Measurements from ENCODE around the gene ZNF621.
A peak's percentile ranks its signal among the peaks of the same experiment; 100 is the strongest.

Gene ZNF621

GRCh38 chr3:40572588-40572987 lies 47.8 kb downstream of the ZNF621 start:
- H3K4me3 ChIP-seq (ENCODE audit: low read depth, low read length) = no peak overlapping the region
- TF ChIP-seq, protein P1, sequence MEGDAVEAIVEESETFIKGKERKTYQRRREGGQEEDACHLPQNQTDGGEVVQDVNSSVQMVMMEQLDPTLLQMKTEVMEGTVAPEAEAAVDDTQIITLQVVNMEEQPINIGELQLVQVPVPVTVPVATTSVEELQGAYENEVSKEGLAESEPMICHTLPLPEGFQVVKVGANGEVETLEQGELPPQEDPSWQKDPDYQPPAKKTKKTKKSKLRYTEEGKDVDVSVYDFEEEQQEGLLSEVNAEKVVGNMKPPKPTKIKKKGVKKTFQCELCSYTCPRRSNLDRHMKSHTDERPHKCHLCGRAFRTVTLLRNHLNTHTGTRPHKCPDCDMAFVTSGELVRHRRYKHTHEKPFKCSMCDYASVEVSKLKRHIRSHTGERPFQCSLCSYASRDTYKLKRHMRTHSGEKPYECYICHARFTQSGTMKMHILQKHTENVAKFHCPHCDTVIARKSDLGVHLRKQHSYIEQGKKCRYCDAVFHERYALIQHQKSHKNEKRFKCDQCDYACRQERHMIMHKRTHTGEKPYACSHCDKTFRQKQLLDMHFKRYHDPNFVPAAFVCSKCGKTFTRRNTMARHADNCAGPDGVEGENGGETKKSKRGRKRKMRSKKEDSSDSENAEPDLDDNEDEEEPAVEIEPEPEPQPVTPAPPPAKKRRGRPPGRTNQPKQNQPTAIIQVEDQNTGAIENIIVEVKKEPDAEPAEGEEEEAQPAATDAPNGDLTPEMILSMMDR (IDR thresholded peaks at IDR 0.05; ENCODE audit: low read depth, low read length, missing control alignments) = no peak
- DNase-seq (ENCODE audit: low read depth) = no peak

DNA sequence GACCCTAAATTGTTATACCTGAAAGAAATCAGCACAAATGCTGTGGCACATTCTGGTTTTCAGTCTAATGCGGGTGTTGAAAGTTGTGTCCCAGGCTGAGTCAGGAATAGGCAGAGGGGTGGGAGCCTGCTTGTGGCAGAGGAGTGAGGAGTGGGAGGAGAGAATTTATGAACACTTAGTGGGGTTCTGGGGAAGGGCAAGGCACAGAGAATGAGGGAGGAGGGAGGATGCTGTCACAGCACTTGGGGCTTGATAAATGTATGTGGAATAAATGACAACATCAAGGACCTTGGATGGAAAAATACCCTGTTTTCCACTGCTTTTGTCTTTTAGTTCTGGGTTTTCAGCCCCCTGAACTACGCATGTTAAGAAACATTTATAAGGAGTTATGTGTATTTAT lies 49.3 kb downstream of the ZNF621 start:
- no peak for DNase-seq (ENCODE audit: low read depth)
- H3K4me3 ChIP-seq (ENCODE audit: low read depth, low read length) = no peak overlapping the region
- TF ChIP-seq, protein P1 (IDR thresholded peaks at IDR 0.05; ENCODE audit: low read depth, low read length, missing control alignments) = no peak

GRCh38 chr3:40574661-40575060 lies 49.9 kb downstream of the ZNF621 start:
- TF ChIP-seq, protein P1 (IDR thresholded peaks at IDR 0.05; ENCODE audit: low read depth, low read length, missing control alignments) = no peak
- no peak for DNase-seq (ENCODE audit: low read depth)

GRCh38 chr3:40576396-40576795 lies 51.6 kb downstream of the ZNF621 start:
- TF ChIP-seq, protein P1 (IDR thresholded peaks at IDR 0.05; ENCODE audit: low read depth, low read length, missing control alignments) = no peak
- no peak for DNase-seq (ENCODE audit: low read depth)
- no peak overlapping the region for H3K4me3 ChIP-seq (ENCODE audit: low read depth, low read length)

More at GRCh38 chr3:40574661-40575060, 49.9 kb downstream of the ZNF621 start:
- H3K4me3 ChIP-seq (ENCODE audit: low read depth, low read length) = no peak overlapping the region

- TF ChIP-seq, protein P1 (IDR thresholded peaks at IDR 0.05; ENCODE audit: low read depth, low read length, missing control alignments) = peak; percentile 96
- peak; percentile 27 for DNase-seq (ENCODE audit: low read depth)
- H3K4me3 ChIP-seq (ENCODE audit: low read depth, low read length) = no peak overlapping the region
Measured at GRCh38 chr3:40580494-40581091, 55.8 kb downstream of the ZNF621 start.

DNA sequence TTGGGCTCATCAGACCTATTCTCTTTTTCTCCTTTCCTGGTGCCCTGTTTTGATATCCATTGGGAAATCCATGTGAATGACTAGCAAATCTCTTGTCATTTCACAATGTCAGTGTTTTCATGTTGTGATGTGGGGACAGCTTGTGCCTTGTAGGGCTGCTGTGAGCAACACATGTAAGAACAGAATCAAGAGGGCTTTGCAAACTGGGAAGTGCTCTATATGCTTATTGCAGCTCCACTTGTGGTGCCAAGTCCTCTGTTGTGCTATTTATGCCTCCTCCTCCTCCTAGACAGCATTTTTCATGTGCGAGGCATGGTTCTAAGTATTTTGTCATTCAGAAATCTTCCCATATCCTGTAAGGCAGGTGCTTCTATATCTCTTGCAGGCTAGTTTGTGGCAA lies 56.4 kb downstream of the ZNF621 start:
- H3K4me3 ChIP-seq (ENCODE audit: low read depth, low read length) = no peak overlapping the region
- TF ChIP-seq, protein P1 (IDR thresholded peaks at IDR 0.05; ENCODE audit: low read depth, low read length, missing control alignments) = no peak
- no peak for DNase-seq (ENCODE audit: low read depth)

- TF ChIP-seq, protein P1 (IDR thresholded peaks at IDR 0.05; ENCODE audit: low read depth, low read length, missing control alignments) = no peak
- H3K4me3 ChIP-seq (ENCODE audit: low read depth, low read length) = no peak overlapping the region
- DNase-seq (ENCODE audit: low read depth) = no peak
Measured at GRCh38 chr3:40582401-40583027, 57.8 kb downstream of the ZNF621 start.
